Peyer's patch (tissue), 4 donors: Measurements from ENCODE around the gene DARS1. TPM values are rescaled to one million over a fixed set of nuclear protein-coding genes. Genes with fewer than 3 reads are reported as not detected.

ENCODE experiments used
- DNase-seq, 3 donors: peaks; one replicate each; pipeline ENCODE4 v3.0.0-alpha.2; 2017 to 2019
- H3K27ac ChIP-seq, 4 donors: fragments of 200-600 bp; sonication (generic); one replicate each; pipeline ENCODE4 v1.5.1; 2016 to 2019
- H3K27me3 ChIP-seq, 2 donors: fragments of 200-600 bp; sonication (generic); one replicate each; pipeline ENCODE4 v1.5.1; 2019
- H3K36me3 ChIP-seq, 3 donors: fragments of 200-600 bp; sonication (generic); one replicate each; pipeline ENCODE4 v1.5.1; 2016 to 2019
- H3K4me1 ChIP-seq, 4 donors: fragments of 200-600 bp; sonication (generic); one replicate each; pipeline ENCODE4 v1.5.1; 2016 to 2019
- H3K4me3 ChIP-seq, 4 donors: fragments of 200-600 bp; sonication (generic); 1 replicate in 3 of 4; 2 replicates in 1 of 4; pipeline ENCODE4 v1.5.1; 2016 to 2019; ENCODE audit warnings: mild to moderate bottlenecking in 1 of 4
- H3K9me3 ChIP-seq, 4 donors: fragments of 200-600 bp; sonication (generic); one replicate each; pipeline ENCODE4 v1.5.1; 2016 to 2019; ENCODE audit warnings: mild to moderate bottlenecking in 1 of 4
- POLR2A ChIP-seq, 2 donors: fragments of 450-650 bp; IDR thresholded peaks; one replicate each; pipeline ENCODE4 v1.5.1; 2017; ENCODE audit warnings: antibody characterized with exemption in 2 of 2, mild to moderate bottlenecking in 2 of 2, moderate library complexity in 2 of 2
- total RNA-seq, 4 donors: library from RNA; depleted of rRNA; stranded (reverse); fragments of >200 nt; gene quantifications; one replicate each; pipeline ENCODE4 v1.1.0, GENCODE V29; 2016
- TF ChIP-seq, protein P1 (sequence below), 6 experiments: fragments of 450-650 bp in 4 of 6; fragments of 200-600 bp in 2 of 6; sonication (generic) in 1 of 6; IDR thresholded peaks; one replicate each; pipeline ENCODE4 v1.5.1; 2017 to 2019; ENCODE audit warnings: antibody characterized with exemption in 6 of 6, mild to moderate bottlenecking in 3 of 6, moderate library complexity in 1 of 6

Gene DARS1
- total RNA-seq, 4 donors from 2014 or later, result 27.5 to 75.9 (median 30.6) TPM

DNA sequence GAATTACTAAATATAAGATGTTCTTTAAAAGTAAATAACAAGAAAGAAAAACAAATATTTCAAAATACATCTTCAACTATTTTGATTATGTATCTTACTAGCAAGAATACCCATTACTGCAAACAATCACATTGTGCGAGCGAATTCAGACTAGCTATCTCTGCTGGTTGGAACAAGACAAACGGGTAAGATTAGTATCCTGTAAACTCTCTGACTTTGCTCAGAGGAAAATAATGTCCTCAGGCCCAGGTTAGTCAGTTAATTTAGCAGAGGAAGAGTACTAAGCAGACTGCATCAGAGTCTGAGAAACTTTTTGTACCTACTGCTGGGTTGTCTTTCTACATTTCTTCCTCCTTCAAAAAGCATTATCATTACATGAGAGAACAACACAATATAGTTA is 58.8 kb downstream of the DARS1 start:
- Histone ChIP-seq H3K36me3 (peaks cover 0 to 31% (median 0%) of the 10 kb centered on the region in 3 donors), H3K4me3 (no peak overlapping the region), H3K4me1 (no peaks in the 10 kb centered on the region), H3K9me3 (no peaks in the 10 kb centered on the region), H3K27me3 (no peaks in the 10 kb centered on the region), H3K27ac (no peak overlapping the region)
- TF ChIP-seq, protein P1, sequence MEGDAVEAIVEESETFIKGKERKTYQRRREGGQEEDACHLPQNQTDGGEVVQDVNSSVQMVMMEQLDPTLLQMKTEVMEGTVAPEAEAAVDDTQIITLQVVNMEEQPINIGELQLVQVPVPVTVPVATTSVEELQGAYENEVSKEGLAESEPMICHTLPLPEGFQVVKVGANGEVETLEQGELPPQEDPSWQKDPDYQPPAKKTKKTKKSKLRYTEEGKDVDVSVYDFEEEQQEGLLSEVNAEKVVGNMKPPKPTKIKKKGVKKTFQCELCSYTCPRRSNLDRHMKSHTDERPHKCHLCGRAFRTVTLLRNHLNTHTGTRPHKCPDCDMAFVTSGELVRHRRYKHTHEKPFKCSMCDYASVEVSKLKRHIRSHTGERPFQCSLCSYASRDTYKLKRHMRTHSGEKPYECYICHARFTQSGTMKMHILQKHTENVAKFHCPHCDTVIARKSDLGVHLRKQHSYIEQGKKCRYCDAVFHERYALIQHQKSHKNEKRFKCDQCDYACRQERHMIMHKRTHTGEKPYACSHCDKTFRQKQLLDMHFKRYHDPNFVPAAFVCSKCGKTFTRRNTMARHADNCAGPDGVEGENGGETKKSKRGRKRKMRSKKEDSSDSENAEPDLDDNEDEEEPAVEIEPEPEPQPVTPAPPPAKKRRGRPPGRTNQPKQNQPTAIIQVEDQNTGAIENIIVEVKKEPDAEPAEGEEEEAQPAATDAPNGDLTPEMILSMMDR (IDR thresholded peaks at IDR 0.05), result no peak
- no peak for TF ChIP-seq POLR2A (IDR thresholded peaks at IDR 0.05)
- DNase-seq, result no peak

DNA sequence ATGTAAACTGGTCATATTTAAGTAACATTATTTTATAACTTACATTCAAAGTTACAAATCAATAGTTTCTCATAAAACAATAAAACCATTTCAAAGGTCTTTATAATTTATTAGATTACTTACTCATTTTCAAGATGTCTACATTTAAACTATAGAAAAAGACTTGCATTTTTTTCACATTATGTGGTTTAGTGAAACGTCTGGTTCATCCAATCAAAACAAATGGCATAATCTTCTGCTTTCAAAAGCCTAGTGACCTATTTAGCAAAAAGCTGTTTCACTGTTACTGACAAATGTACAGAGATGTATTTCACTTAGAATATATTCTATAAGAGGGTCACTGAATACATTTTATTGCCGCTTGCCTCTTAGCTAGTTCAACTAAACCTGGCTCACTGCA is 59.9 kb downstream of the DARS1 start:
- H3K36me3 ChIP-seq, result peaks cover 0 to 22% (median 0%) of the 10 kb centered on the region in 3 donors
- no peak for DNase-seq
- no peak overlapping the region for H3K27ac ChIP-seq
- no peak for TF ChIP-seq POLR2A (IDR thresholded peaks at IDR 0.05)
- TF ChIP-seq, protein P1 (IDR thresholded peaks at IDR 0.05), result no peak
- H3K4me1 ChIP-seq, result no peaks in the 10 kb centered on the region
- H3K27me3 ChIP-seq, result no peaks in the 10 kb centered on the region
- no peak overlapping the region for H3K4me3 ChIP-seq
- no peaks in the 10 kb centered on the region for H3K9me3 ChIP-seq

DNA sequence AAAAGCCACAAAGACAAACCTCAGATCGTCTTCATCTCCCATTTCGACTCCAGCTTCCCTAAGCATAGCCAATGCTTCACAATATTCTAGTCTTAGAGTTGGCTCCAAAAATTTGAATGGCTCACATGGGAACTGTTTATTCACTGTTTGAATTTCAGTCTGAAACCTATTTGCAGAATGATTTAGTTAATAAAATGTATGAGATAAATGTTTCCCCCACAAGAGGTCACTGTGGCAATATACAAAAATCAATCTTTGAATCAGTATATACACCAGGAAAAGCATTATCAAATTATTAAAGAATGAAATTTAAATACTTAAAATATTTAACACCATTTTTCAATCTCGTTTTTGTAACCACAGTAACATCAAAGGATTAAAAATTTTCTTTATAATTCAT is 69.2 kb downstream of the DARS1 start:
- Histone ChIP-seq H3K36me3 (peaks cover 0 to 18% (median 0%) of the 10 kb centered on the region in 3 donors), H3K27ac (peak overlapping the region in 1 of 4 donors; percentile 68), H3K9me3 (no peaks in the 10 kb centered on the region)

DNA sequence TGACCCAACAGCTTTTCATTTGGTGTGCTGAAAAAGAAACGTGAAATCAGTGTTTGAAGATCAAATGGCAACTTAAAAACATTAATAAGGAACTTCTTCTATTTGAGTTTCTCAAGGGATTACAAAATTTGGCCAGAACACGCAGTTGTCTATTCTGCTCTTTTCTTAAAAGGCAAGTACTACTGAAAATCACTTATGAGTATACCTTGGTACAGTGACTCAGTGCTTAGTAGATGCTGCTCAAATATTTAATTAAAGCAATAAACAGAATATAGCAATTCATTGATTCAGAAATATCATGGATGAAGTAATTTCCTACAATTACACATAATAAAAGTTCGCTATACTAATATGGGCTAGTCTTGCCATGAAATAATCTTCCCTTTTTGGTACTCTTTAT is 70.9 kb downstream of the DARS1 start:
- Histone ChIP-seq H3K27me3 (no peaks in the 10 kb centered on the region), H3K4me1 (no peaks in the 10 kb centered on the region), H3K36me3 (peaks cover 0 to 18% (median 0%) of the 10 kb centered on the region in 3 donors), H3K27ac (no peak overlapping the region), H3K9me3 (no peaks in the 10 kb centered on the region), H3K4me3 (no peak overlapping the region)
- no peak for TF ChIP-seq POLR2A (IDR thresholded peaks at IDR 0.05)
- TF ChIP-seq, protein P1 (IDR thresholded peaks at IDR 0.05), result no peak
- no peak for DNase-seq

More for the DNA sequence above, 69.2 kb downstream of the DARS1 start:
- Histone ChIP-seq H3K27me3 (no peaks in the 10 kb centered on the region), H3K4me1 (no peaks in the 10 kb centered on the region), H3K4me3 (no peak overlapping the region)
- TF ChIP-seq POLR2A (IDR thresholded peaks at IDR 0.05), result no peak
- TF ChIP-seq, protein P1 (IDR thresholded peaks at IDR 0.05), result peak; percentile 41 to 54 (median 53)
- no peak for DNase-seq

DNA sequence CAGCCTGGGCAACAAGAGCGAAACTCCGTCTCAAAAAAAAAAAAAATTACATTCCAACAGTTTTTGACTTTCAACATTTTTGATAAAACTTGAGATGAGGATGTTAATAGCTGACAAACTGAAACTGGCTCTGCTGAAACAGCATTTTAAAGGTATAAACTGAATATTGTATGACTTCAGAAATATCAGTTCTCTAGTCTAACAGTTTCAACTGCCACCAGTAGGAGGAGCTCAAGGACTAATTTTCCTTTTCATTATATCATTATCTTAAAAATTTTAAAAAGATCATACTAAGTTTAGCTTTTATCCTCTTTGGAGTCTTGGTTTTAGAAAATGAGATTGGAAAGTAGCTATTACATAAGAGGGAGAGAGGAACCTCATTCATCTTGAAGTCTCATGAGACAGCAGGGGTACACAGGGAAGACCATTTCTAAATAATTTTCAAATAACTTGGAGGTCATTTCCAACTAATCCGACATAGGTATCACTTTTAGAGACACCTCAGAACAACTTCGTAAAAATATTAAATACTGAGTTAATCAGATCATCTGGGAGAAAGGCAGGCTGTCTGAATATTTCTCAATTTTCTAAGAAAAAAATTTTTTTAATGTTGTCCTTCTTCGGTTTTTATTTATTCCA is 71.6 kb downstream of the DARS1 start:
- no peaks in the 10 kb centered on the region for H3K27me3 ChIP-seq
- H3K4me3 ChIP-seq, result no peak overlapping the region
- no peaks in the 10 kb centered on the region for H3K4me1 ChIP-seq
- H3K27ac ChIP-seq, result no peak overlapping the region
- peaks cover 0 to 18% (median 0%) of the 10 kb centered on the region in 3 donors for H3K36me3 ChIP-seq
- peak in 1 of 3 donors; percentile 41 for DNase-seq
- no peaks in the 10 kb centered on the region for H3K9me3 ChIP-seq
- TF ChIP-seq POLR2A (IDR thresholded peaks at IDR 0.05), result no peak
- TF ChIP-seq, protein P1 (IDR thresholded peaks at IDR 0.05), result peak; percentile 60 to 88 (median 76)
